EL (cell line): ENCODE results near the gene HAUS6.
"Not testable (repeated sequence)": the region's sequence is repeated elsewhere in the genome, so short reads cannot be mapped to it uniquely, and the experiment has no call there.

Experiments
- DNase-seq: peaks from one replicate; pipeline ENCODE4 v3.0.0-alpha.2; 2016

The HAUS6 gene

GRCh38 chr9:19114680-19115270 is 12.1 kb upstream of the HAUS6 start:
- peak; percentile 54 for DNase-seq

DNA sequence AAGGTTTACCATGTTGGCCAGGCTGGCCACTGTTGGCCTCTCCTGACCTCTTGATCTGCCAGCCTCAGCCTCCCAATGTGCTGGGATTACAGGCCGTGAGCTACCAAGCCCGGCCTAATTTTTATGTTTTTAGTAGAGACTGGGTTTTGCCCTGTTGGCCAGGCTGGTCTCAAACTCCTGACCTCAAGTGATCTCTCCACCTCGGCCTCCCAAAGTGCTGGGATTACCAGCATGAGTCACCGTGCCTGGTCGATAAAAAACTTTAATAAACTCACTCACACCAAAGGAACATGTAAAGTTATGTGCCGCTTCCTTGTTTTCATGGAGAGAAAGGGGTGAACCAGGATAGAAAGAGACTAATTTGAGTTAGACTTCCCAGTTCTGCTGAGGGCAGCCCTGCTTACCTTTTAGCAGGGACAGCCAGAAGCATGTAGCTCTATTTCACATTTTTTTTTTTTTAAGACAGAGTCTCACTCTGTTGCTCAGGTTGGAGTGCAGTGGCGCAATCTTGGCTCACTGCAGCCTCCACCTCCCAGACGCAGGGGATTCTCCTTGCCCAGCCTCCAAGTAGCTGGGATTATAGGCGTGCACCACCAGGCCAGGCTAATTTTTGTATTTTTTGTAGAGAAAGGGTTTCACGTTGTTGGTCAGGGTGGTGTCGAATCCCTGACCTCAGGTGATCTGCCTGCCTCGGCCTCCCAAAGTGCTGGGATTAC is 11.4 kb upstream of the HAUS6 start:
- DNase-seq = no peak

GRCh38 chr9:19113064-19113611 is 10.4 kb upstream of the HAUS6 start:
- DNase-seq = not testable (repeated sequence)

GRCh38 chr9:19108038-19108437 is 5.3 kb upstream of the HAUS6 start:
- DNase-seq = no peak

DNA sequence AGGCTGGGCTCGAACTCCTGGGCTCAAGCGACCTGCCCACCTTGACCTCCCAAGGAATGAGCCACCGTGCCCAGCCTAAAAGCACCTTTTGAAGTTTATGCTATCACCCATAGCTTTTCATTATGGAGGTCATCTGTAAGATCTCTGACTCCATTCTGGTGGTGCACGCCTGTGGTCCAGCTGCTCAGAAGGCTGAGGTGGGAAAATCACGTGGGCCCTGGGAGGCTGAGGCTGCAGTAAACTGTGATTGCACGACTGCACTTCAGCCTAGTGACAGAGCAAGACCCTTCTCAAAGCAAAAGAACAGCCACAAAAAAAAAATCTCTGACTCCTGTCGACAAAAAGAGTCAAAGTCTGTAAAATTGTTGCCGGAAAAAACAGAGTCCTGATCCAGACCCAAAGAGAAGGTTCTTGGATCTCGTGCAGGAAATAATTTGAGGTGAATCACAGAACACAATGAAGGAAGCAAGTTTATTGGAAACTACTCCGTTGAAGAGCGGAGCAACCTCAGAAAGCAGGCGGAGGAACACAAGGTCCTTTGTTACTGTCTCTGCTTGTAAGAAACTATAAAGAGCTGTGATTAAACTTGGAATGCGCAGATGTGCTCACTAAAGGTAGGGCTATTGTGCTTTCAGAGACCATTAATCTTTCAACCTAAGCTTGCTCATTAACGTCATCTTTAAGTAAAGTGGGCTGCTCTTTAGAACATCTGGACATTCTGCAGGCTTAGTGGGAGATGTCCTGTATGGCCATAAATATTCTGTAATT is 2.0 kb upstream of the HAUS6 start:
- DNase-seq = no peak

DNA sequence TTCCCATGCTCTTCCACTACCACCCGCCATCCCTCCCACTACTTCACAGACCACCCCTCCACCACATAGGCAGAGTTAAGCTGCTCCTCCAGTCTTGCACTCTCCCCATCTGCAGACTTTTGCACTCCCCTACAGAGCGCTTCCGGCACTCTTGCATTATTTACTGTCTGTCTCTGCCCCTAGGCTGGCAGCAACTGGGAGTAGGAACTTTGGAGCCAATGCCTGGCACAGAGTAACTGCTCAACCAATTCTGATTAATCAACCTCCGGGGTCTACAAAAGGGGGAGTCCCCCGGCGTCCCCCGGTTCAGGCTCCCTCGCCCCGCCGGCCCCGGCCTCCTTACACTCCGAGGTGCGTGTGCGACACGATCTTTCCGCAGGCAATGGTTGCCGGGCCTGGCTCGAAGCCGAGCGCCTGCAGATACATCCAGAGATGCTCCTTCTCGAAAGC is 498 bp downstream of the HAUS6 start:
- DNase-seq = peak; percentile 55

- no peak for DNase-seq
Measured at GRCh38 chr9:19101203-19101602, 1.5 kb downstream of the HAUS6 start.

DNA sequence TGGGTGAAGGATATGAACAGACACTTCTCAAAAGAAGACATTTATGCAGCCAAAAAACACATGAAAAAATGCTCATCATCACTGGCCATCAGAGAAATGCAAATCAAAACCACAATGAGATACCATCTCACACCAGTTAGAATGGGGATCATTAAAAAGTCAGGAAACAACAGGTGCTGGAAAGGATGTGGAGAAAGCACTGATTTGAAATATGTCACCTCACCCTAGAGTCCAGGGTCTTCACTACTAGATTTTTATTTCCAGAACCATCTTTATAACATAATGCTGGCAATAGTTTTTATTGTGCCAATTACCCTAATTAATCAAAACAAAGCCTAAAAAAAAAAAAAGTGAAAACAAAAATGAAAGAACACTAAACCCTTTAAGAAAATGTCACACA is 5.3 kb downstream of the HAUS6 start:
- not testable (repeated sequence) for DNase-seq

GRCh38 chr9:19087106-19088000 is 15.4 kb downstream of the HAUS6 start:
- peak; percentile 68 for DNase-seq

GRCh38 chr9:19085295-19085694 is 17.4 kb downstream of the HAUS6 start:
- no peak for DNase-seq

GRCh38 chr9:19074836-19075235 is 27.9 kb downstream of the HAUS6 start:
- no peak for DNase-seq

DNA sequence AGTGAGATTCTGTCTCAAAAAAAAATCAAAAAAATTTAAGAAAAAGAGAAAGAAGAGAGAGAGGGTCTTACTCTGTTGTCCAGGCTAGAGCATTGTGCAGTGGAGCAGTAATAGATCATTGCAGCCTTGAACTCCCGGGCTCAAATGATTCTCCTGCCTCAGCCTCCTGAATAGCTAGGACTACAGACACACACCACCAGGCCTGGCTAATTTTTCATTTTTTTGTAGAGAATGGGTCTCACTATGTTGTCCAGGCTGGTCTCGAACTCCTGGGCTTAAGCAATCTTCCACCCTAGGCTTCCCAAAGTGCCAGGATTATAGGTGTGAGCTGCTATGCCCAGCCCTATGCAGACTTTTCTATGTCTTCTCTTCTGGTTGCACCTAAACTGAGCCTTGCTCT is 28.5 kb downstream of the HAUS6 start:
- no peak for DNase-seq

DNA sequence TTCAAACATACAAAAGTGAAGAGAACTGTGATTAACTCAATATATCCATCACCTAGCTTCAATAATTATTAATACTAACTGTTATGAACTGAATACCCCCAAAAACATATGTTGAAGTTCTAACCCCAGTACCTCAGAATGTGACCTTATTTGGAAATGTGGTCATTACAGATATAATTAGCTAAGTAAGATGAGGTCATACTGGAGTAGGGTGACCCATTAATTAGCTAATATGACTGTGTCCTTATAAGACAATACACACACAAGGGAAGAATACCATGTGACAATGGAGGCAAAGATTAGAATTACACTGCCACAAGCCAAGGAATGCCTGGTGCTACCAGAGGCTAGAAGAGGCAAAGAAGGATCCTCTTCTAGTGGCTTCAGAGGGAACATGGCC is 45.7 kb downstream of the HAUS6 start:
- no peak for DNase-seq

DNA sequence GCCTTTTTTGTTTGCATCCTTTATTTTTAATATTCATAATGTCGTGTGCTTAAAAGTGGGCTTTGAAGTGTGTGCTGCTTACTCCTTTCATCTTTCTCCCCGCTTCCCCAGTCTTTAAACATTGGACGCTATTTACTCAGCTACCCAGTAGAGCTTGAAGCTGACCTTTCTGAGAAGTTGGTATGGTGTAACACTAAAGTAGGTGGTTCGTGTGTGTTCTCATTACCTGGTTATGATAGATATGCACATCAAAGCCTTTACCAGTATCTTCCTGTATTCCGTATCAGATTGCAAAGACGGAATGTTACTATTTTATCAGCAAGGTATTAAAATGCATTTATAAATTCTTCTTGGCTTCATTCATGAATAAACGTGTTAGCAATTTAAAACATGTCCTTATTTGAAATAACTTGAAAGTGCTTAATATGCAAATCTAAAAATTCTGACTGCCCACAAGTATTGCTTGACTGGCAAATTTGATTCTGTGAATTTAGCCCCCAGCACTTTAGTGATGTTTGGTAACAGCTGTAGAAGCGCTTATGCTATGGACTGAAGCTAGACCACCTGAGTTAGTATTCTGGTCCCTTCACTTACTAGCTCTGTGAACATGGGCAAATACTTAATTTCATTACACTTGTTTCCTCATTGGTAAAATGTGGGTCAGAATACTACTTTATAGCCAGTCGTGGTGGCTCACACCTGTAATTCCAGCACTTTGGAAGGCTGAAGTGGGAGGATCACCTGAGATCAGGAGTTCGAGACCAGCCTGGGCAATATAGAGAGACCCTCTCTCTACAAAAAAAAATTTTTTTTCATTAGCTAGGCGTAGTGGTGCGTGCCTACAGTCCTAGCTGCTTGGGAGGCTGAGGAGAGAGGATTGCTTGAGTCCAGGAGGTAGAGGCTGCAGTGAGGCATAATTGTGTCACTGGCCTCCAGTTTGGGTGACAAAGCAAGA is 51.8 kb downstream of the HAUS6 start:
- peak; percentile 9 for DNase-seq

GRCh38 chr9:19049917-19050636 is 52.6 kb downstream of the HAUS6 start:
- peak; percentile 61 for DNase-seq

- peak; percentile 98 for DNase-seq
Measured at GRCh38 chr9:19048966-19049916, 53.5 kb downstream of the HAUS6 start, which contains the start of gene RRAGA. RRAGA (plus strand) TSS chr9:19049427; CDS start chr9:19049660, 233 bp downstream.

DNA sequence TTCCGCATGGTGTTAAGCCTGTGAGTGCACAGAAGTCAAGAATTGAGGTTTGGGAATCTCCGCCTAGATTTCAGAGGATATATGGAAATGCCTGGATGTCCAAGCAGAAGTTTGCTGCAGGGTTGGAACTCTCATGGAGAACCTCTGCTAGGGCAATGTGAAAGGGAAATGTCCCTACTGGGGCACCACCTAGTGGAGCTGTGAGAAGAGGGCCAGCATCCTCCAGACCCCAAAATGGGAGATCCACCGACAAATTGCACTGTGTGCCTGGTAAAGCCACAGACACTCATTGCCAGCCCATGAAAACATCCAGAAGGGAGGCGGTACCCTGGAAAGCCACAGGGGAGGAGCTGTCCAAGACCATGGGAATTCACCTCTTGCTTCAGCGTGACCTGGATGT is 66.1 kb downstream of the HAUS6 start:
- no peak for DNase-seq

GRCh38 chr9:19033015-19033414 is 69.7 kb downstream of the HAUS6 start, which contains the start of gene SAXO1:
SAXO1 (minus strand) TSS chr9:19033209; CDS start chr9:19032908, 301 bp downstream.
- no peak for DNase-seq

DNA sequence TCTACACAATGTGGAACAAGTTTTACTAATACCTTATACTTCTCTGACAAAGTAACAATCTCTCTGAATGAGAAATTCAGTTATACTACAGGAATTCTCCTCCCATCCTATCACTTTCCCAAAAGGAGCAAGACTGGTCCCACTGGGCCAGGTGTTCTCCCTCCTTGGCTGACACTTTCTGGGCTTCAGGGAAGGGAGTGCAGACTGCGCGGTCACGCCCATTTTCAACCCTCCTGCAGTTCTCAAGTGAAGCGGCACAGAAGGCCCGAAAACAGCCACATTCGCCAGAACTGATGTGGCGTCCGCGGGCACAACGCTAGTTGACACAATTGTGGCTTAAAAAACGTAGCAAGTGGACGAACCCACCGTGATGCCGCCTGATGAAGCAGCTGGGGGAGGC is 70.3 kb downstream of the HAUS6 start:
- DNase-seq = no peak
